ENCODE results near the gene TIMP2. TPM values are rescaled to one million over a fixed set of nuclear protein-coding genes. Genes with fewer than 3 reads are reported as not detected.
"Not testable (repeated sequence)": the region's sequence is repeated elsewhere in the genome, so short reads cannot be mapped to it uniquely, and the experiment has no call there.

Gene TIMP2
- total RNA-seq, 1 donor from 2014 or later, result 0.84 TPM

GRCh38 chr17:78963378-78963777 lies 38.2 kb upstream of the TIMP2 start:
- no peaks in the 10 kb centered on the region for H3K4me1 Mint-ChIP-seq (ENCODE audit: low read depth)
- H3K9me3 Mint-ChIP-seq, result no peaks in the 10 kb centered on the region
- H3K36me3 Mint-ChIP-seq (ENCODE audit: low read depth), result no peaks in the 10 kb centered on the region
- H3K27ac Mint-ChIP-seq, result no peak overlapping the region
- no peaks in the 10 kb centered on the region for H3K27me3 Mint-ChIP-seq (ENCODE audit: low read depth)
- intact Hi-C loops (cut with micrococcal nuclease), result no loop called here
- DNase-seq (ENCODE audit: low spot score), result no peak
- H3K4me3 Mint-ChIP-seq (ENCODE audit: low read depth), result no peak overlapping the region

- H3K4me1 Mint-ChIP-seq (ENCODE audit: low read depth); H3K27me3 Mint-ChIP-seq (ENCODE audit: low read depth); H3K36me3 Mint-ChIP-seq (ENCODE audit: low read depth); H3K4me3 Mint-ChIP-seq (ENCODE audit: low read depth); intact Hi-C loops (cut with micrococcal nuclease); H3K27ac Mint-ChIP-seq; H3K9me3 Mint-ChIP-seq; DNase-seq (ENCODE audit: low spot score): not testable (repeated sequence)
Measured at GRCh38 chr17:78962984-78963348, 37.8 kb upstream of the TIMP2 start.

- Mint-ChIP-seq H3K36me3 (ENCODE audit: low read depth) (no peaks in the 10 kb centered on the region), H3K9me3 (no peaks in the 10 kb centered on the region), H3K4me3 (ENCODE audit: low read depth) (no peak overlapping the region), H3K27me3 (ENCODE audit: low read depth) (no peaks in the 10 kb centered on the region), H3K4me1 (ENCODE audit: low read depth) (no peaks in the 10 kb centered on the region), H3K27ac (no peak overlapping the region)
- intact Hi-C loops (cut with micrococcal nuclease), result no loop called here
- DNase-seq (ENCODE audit: low spot score), result no peak
Measured at GRCh38 chr17:78962345-78962983, 37.3 kb upstream of the TIMP2 start.

- H3K36me3 Mint-ChIP-seq (ENCODE audit: low read depth), result no peaks in the 10 kb centered on the region
- no peak overlapping the region for H3K27ac Mint-ChIP-seq
- H3K27me3 Mint-ChIP-seq (ENCODE audit: low read depth), result no peaks in the 10 kb centered on the region
- intact Hi-C loops (cut with micrococcal nuclease), result no loop called here
- no peak for DNase-seq (ENCODE audit: low spot score)
- H3K4me1 Mint-ChIP-seq (ENCODE audit: low read depth), result no peaks in the 10 kb centered on the region
- H3K4me3 Mint-ChIP-seq (ENCODE audit: low read depth), result no peak overlapping the region
- H3K9me3 Mint-ChIP-seq, result no peaks in the 10 kb centered on the region
Measured at GRCh38 chr17:78961571-78961970, 36.4 kb upstream of the TIMP2 start.

- Mint-ChIP-seq H3K27me3 (ENCODE audit: low read depth) (no peaks in the 10 kb centered on the region), H3K27ac (no peak overlapping the region), H3K4me1 (ENCODE audit: low read depth) (no peaks in the 10 kb centered on the region), H3K36me3 (ENCODE audit: low read depth) (no peaks in the 10 kb centered on the region), H3K4me3 (ENCODE audit: low read depth) (no peak overlapping the region), H3K9me3 (no peaks in the 10 kb centered on the region)
- DNase-seq (ENCODE audit: low spot score), result no peak
- intact Hi-C loops (cut with micrococcal nuclease), result no loop called here
Measured at GRCh38 chr17:78960928-78961327, 35.7 kb upstream of the TIMP2 start.

GRCh38 chr17:78959803-78960202 lies 34.6 kb upstream of the TIMP2 start:
- H3K4me3 Mint-ChIP-seq (ENCODE audit: low read depth), result no peak overlapping the region
- no peaks in the 10 kb centered on the region for H3K27me3 Mint-ChIP-seq (ENCODE audit: low read depth)
- no peaks in the 10 kb centered on the region for H3K36me3 Mint-ChIP-seq (ENCODE audit: low read depth)
- no peaks in the 10 kb centered on the region for H3K9me3 Mint-ChIP-seq
- no peak for DNase-seq (ENCODE audit: low spot score)
- intact Hi-C loops (cut with micrococcal nuclease), result no loop called here
- no peaks in the 10 kb centered on the region for H3K4me1 Mint-ChIP-seq (ENCODE audit: low read depth)
- no peak overlapping the region for H3K27ac Mint-ChIP-seq

- Mint-ChIP-seq H3K27ac (no peak overlapping the region), H3K4me3 (ENCODE audit: low read depth) (no peak overlapping the region), H3K36me3 (ENCODE audit: low read depth) (no peaks in the 10 kb centered on the region), H3K9me3 (no peaks in the 10 kb centered on the region), H3K27me3 (ENCODE audit: low read depth) (no peaks in the 10 kb centered on the region), H3K4me1 (ENCODE audit: low read depth) (no peaks in the 10 kb centered on the region)
- DNase-seq (ENCODE audit: low spot score), result no peak
- intact Hi-C loops (cut with micrococcal nuclease), result no loop called here
Measured at GRCh38 chr17:78958641-78959127, 33.5 kb upstream of the TIMP2 start.

GRCh38 chr17:78957128-78957527 lies 31.9 kb upstream of the TIMP2 start:
- no peak for DNase-seq (ENCODE audit: low spot score)

GRCh38 chr17:78956254-78956653 lies 31.1 kb upstream of the TIMP2 start:
- no peak overlapping the region for H3K4me3 Mint-ChIP-seq (ENCODE audit: low read depth)
- H3K4me1 Mint-ChIP-seq (ENCODE audit: low read depth), result no peaks in the 10 kb centered on the region
- H3K9me3 Mint-ChIP-seq, result peaks cover 3% of the 10 kb centered on the region
- DNase-seq (ENCODE audit: low spot score), result no peak
- H3K27ac Mint-ChIP-seq, result no peak overlapping the region
- intact Hi-C loops (cut with micrococcal nuclease), result no loop called here
- H3K36me3 Mint-ChIP-seq (ENCODE audit: low read depth), result no peaks in the 10 kb centered on the region
- no peaks in the 10 kb centered on the region for H3K27me3 Mint-ChIP-seq (ENCODE audit: low read depth)

More at GRCh38 chr17:78957128-78957527, 31.9 kb upstream of the TIMP2 start:
- Mint-ChIP-seq H3K27me3 (ENCODE audit: low read depth) (no peaks in the 10 kb centered on the region), H3K4me3 (ENCODE audit: low read depth) (no peak overlapping the region), H3K9me3 (no peaks in the 10 kb centered on the region), H3K36me3 (ENCODE audit: low read depth) (no peaks in the 10 kb centered on the region), H3K27ac (no peak overlapping the region), H3K4me1 (ENCODE audit: low read depth) (no peaks in the 10 kb centered on the region)
- intact Hi-C loops (cut with micrococcal nuclease), result no loop called here

- Mint-ChIP-seq H3K9me3 (peaks cover 17% of the 10 kb centered on the region), H3K4me1 (ENCODE audit: low read depth) (no peaks in the 10 kb centered on the region), H3K27me3 (ENCODE audit: low read depth) (no peaks in the 10 kb centered on the region), H3K4me3 (ENCODE audit: low read depth) (no peak overlapping the region), H3K27ac (no peak overlapping the region), H3K36me3 (ENCODE audit: low read depth) (no peaks in the 10 kb centered on the region)
- DNase-seq (ENCODE audit: low spot score), result no peak
- intact Hi-C loops (cut with micrococcal nuclease), result no loop called here
Measured at GRCh38 chr17:78954684-78955083, 29.5 kb upstream of the TIMP2 start.

GRCh38 chr17:78953356-78954350 lies 28.5 kb upstream of the TIMP2 start:
- Mint-ChIP-seq H3K36me3 (ENCODE audit: low read depth) (no peaks in the 10 kb centered on the region), H3K9me3 (peaks cover 17% of the 10 kb centered on the region), H3K4me3 (ENCODE audit: low read depth) (no peak overlapping the region), H3K27me3 (ENCODE audit: low read depth) (no peaks in the 10 kb centered on the region), H3K27ac (no peak overlapping the region), H3K4me1 (ENCODE audit: low read depth) (no peaks in the 10 kb centered on the region)
- no peak for DNase-seq (ENCODE audit: low spot score)
- intact Hi-C loops (cut with micrococcal nuclease), result no loop called here

GRCh38 chr17:78952706-78953105 lies 27.5 kb upstream of the TIMP2 start:
- intact Hi-C loops (cut with micrococcal nuclease), result no loop called here
- Mint-ChIP-seq H3K9me3 (peaks cover 17% of the 10 kb centered on the region), H3K27ac (no peak overlapping the region), H3K36me3 (ENCODE audit: low read depth) (no peaks in the 10 kb centered on the region), H3K4me1 (ENCODE audit: low read depth) (no peaks in the 10 kb centered on the region), H3K27me3 (ENCODE audit: low read depth) (no peaks in the 10 kb centered on the region), H3K4me3 (ENCODE audit: low read depth) (no peak overlapping the region)
- DNase-seq (ENCODE audit: low spot score), result no peak

GRCh38 chr17:78951967-78952551 lies 26.9 kb upstream of the TIMP2 start:
- Mint-ChIP-seq H3K27me3 (ENCODE audit: low read depth) (no peaks in the 10 kb centered on the region), H3K4me3 (ENCODE audit: low read depth) (no peak overlapping the region), H3K27ac (no peak overlapping the region), H3K36me3 (ENCODE audit: low read depth) (no peaks in the 10 kb centered on the region), H3K4me1 (ENCODE audit: low read depth) (no peaks in the 10 kb centered on the region), H3K9me3 (peaks cover 17% of the 10 kb centered on the region)
- no peak for DNase-seq (ENCODE audit: low spot score)
- intact Hi-C loops (cut with micrococcal nuclease), result no loop called here
